ENCODE data around the gene B4GALT2. TPM values are rescaled to one million over a fixed set of nuclear protein-coding genes. Genes with fewer than 3 reads are reported as not detected.

B4GALT2 gene
- total RNA-seq, 1 donor: 99.5 TPM

- Histone ChIP-seq H2AFZ (ENCODE audit: low read length) (no peak overlapping the region), H3K4me2 (ENCODE audit: insufficient read depth, low read length) (no peak overlapping the region), H3K36me3 (ENCODE audit: insufficient read depth, low read length) (peaks cover 15% of the 10 kb centered on the region), H3K9me3 (ENCODE audit: low read depth, low read length) (no peaks in the 10 kb centered on the region), H4K20me1 (ENCODE audit: insufficient read depth, low read length) (peaks cover 58% of the 10 kb centered on the region), H3K27me3 (ENCODE audit: insufficient read depth, low read length) (no peaks in the 10 kb centered on the region), H3K4me1 (ENCODE audit: insufficient read depth, low read length) (peaks cover 15% of the 10 kb centered on the region), H3K79me2 (ENCODE audit: insufficient read depth, low read length) (peaks cover 73% of the 10 kb centered on the region), H3K27ac (ENCODE audit: low read depth, low read length) (no peak overlapping the region), H3K4me3 (ENCODE audit: insufficient read depth, low read length) (no peak overlapping the region)
- DNase-seq (ENCODE audit: insufficient read length, low spot score, missing footprints): peak; percentile 82
- TF ChIP-seq CTCF (IDR thresholded peaks at IDR 0.05; ENCODE audit: extremely low read depth, low read depth, low read length): no peak
Observed at GRCh38 chr1:43951021-43951985, 27.7 kb upstream of the B4GALT2 start.

- Histone ChIP-seq H4K20me1 (ENCODE audit: insufficient read depth, low read length) (peaks cover 60% of the 10 kb centered on the region), H3K36me3 (ENCODE audit: insufficient read depth, low read length) (peaks cover 26% of the 10 kb centered on the region), H3K4me2 (ENCODE audit: insufficient read depth, low read length) (no peak overlapping the region), H2AFZ (ENCODE audit: low read length) (no peak overlapping the region), H3K27ac (ENCODE audit: low read depth, low read length) (no peak overlapping the region), H3K27me3 (ENCODE audit: insufficient read depth, low read length) (no peaks in the 10 kb centered on the region), H3K4me1 (ENCODE audit: insufficient read depth, low read length) (peaks cover 6% of the 10 kb centered on the region), H3K4me3 (ENCODE audit: insufficient read depth, low read length) (no peak overlapping the region), H3K9me3 (ENCODE audit: low read depth, low read length) (no peaks in the 10 kb centered on the region), H3K79me2 (ENCODE audit: insufficient read depth, low read length) (peaks cover 62% of the 10 kb centered on the region)
- no peak for DNase-seq (ENCODE audit: insufficient read length, low spot score, missing footprints)
- TF ChIP-seq CTCF (IDR thresholded peaks at IDR 0.05; ENCODE audit: extremely low read depth, low read depth, low read length): no peak
Observed at GRCh38 chr1:43952731-43953346, 26.2 kb upstream of the B4GALT2 start.

- Histone ChIP-seq H3K27me3 (ENCODE audit: insufficient read depth, low read length) (no peaks in the 10 kb centered on the region), H3K79me2 (ENCODE audit: insufficient read depth, low read length) (peaks cover 57% of the 10 kb centered on the region), H2AFZ (ENCODE audit: low read length) (no peak overlapping the region), H3K4me1 (ENCODE audit: insufficient read depth, low read length) (peaks cover 1% of the 10 kb centered on the region), H3K4me3 (ENCODE audit: insufficient read depth, low read length) (no peak overlapping the region), H3K9me3 (ENCODE audit: low read depth, low read length) (no peaks in the 10 kb centered on the region), H4K20me1 (ENCODE audit: insufficient read depth, low read length) (peaks cover 55% of the 10 kb centered on the region), H3K36me3 (ENCODE audit: insufficient read depth, low read length) (peaks cover 31% of the 10 kb centered on the region), H3K4me2 (ENCODE audit: insufficient read depth, low read length) (no peak overlapping the region), H3K27ac (ENCODE audit: low read depth, low read length) (no peak overlapping the region)
- no peak for TF ChIP-seq CTCF (IDR thresholded peaks at IDR 0.05; ENCODE audit: extremely low read depth, low read depth, low read length)
- DNase-seq (ENCODE audit: insufficient read length, low spot score, missing footprints): no peak
Observed at GRCh38 chr1:43953361-43953760, 25.6 kb upstream of the B4GALT2 start.

GRCh38 chr1:43954036-43954435 lies 25.0 kb upstream of the B4GALT2 start:
- no peak for TF ChIP-seq CTCF (IDR thresholded peaks at IDR 0.05; ENCODE audit: extremely low read depth, low read depth, low read length)
- Histone ChIP-seq H3K4me3 (ENCODE audit: insufficient read depth, low read length) (no peak overlapping the region), H3K9me3 (ENCODE audit: low read depth, low read length) (no peaks in the 10 kb centered on the region), H3K79me2 (ENCODE audit: insufficient read depth, low read length) (peaks cover 50% of the 10 kb centered on the region), H3K4me1 (ENCODE audit: insufficient read depth, low read length) (no peaks in the 10 kb centered on the region), H3K4me2 (ENCODE audit: insufficient read depth, low read length) (no peak overlapping the region), H2AFZ (ENCODE audit: low read length) (no peak overlapping the region), H4K20me1 (ENCODE audit: insufficient read depth, low read length) (peaks cover 48% of the 10 kb centered on the region), H3K27me3 (ENCODE audit: insufficient read depth, low read length) (no peaks in the 10 kb centered on the region), H3K36me3 (ENCODE audit: insufficient read depth, low read length) (peaks cover 38% of the 10 kb centered on the region), H3K27ac (ENCODE audit: low read depth, low read length) (no peak overlapping the region)
- DNase-seq (ENCODE audit: insufficient read length, low spot score, missing footprints): no peak
